Measurements from ENCODE around the gene CHMP4A. TPM values are rescaled to one million over a fixed set of nuclear protein-coding genes. Genes with fewer than 3 reads are reported as not detected.

CHMP4A gene
- total and polyA plus RNA-seq, 2 of the 13 experiments (the other 11 are each of a cell fraction or from before 2014, with no cell fraction given), result 83.6 to 113 TPM

- TF ChIP-seq ELK4 (CRISPR knock-in tag; IDR thresholded peaks at IDR 0.05; ENCODE audit: borderline replicate concordance) (no peak), ZNF660 (CRISPR knock-in tag; IDR thresholded peaks at IDR 0.05; ENCODE audit: borderline replicate concordance, low read depth) (no peak; the same call in 1 of the 2 replicates), ZNF333 (CRISPR knock-in tag; IDR thresholded peaks at IDR 0.05; ENCODE audit: borderline replicate concordance) (peak; percentile 85; the same call in 1 of the 2 replicates), ETV6 (CRISPR knock-in tag; conservative IDR thresholded peaks at IDR 0.05) (peak; percentile 99), POLR2G (IDR thresholded peaks at IDR 0.05; ENCODE audit: low read depth, low read length) (peak; percentile 100), MAF1 (CRISPR knock-in tag; IDR thresholded peaks at IDR 0.05; ENCODE audit: borderline replicate concordance) (peak; percentile 96), GMEB2 (CRISPR knock-in tag; IDR thresholded peaks at IDR 0.05; ENCODE audit: low read depth) (0 out of 2 replicates have a peak, but pooled peaks have one; percentile 10), NFKBIZ (CRISPR knock-in tag; IDR thresholded peaks at IDR 0.05) (peak; percentile 92), ZNF597 (CRISPR knock-in tag; IDR thresholded peaks at IDR 0.05) (no peak), KDM5A (IDR thresholded peaks at IDR 0.05; ENCODE audit: borderline replicate concordance, low read length) (peak; percentile 93), ZNF879 (CRISPR knock-in tag; IDR thresholded peaks at IDR 0.05) (peak; percentile 81; the same call in 1 of the 2 replicates), ZMYM4 (CRISPR knock-in tag; IDR thresholded peaks at IDR 0.05) (peak; percentile 99), NONO (IDR thresholded peaks at IDR 0.05) (no peak), NONO (CRISPR knock-in tag; conservative IDR thresholded peaks at IDR 0.05) (peak; percentile 100), RBAK (CRISPR knock-in tag; IDR thresholded peaks at IDR 0.05) (peak; percentile 79)
- TF ChIP-seq, protein P1, sequence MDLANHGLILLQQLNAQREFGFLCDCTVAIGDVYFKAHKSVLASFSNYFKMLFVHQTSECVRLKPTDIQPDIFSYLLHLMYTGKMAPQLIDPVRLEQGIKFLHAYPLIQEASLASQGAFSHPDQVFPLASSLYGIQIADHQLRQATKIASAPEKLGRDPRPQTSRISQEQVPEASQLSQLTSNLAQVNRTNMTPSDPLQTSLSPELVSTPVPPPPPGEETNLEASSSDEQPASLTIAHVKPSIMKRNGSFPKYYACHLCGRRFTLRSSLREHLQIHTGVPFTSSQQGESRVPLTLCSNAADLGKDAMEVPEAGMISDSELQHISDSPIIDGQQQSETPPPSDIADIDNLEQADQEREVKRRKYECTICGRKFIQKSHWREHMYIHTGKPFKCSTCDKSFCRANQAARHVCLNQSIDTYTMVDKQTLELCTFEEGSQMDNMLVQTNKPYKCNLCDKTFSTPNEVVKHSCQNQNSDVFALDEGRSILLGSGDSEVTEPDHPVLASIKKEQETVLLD (CRISPR knock-in tag; IDR thresholded peaks at IDR 0.05; ENCODE audit: low read depth), result peak; percentile 26; the same call in 1 of the 2 replicates
- TF ChIP-seq, protein P2, sequence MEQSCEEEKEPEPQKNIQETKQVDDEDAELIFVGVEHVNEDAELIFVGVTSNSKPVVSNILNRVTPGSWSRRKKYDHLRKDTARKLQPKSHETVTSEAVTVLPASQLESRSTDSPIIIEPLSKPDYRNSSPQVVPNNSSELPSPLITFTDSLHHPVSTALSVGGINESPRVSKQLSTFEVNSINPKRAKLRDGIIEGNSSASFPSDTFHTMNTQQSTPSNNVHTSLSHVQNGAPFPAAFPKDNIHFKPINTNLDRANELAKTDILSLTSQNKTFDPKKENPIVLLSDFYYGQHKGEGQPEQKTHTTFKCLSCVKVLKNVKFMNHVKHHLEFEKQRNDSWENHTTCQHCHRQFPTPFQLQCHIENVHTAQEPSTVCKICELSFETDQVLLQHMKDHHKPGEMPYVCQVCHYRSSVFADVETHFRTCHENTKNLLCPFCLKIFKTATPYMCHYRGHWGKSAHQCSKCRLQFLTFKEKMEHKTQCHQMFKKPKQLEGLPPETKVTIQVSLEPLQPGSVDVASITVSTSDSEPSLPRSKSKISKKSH (CRISPR knock-in tag; IDR thresholded peaks at IDR 0.05; ENCODE audit: borderline replicate concordance), result peak; percentile 99
- TF ChIP-seq, protein P3, sequence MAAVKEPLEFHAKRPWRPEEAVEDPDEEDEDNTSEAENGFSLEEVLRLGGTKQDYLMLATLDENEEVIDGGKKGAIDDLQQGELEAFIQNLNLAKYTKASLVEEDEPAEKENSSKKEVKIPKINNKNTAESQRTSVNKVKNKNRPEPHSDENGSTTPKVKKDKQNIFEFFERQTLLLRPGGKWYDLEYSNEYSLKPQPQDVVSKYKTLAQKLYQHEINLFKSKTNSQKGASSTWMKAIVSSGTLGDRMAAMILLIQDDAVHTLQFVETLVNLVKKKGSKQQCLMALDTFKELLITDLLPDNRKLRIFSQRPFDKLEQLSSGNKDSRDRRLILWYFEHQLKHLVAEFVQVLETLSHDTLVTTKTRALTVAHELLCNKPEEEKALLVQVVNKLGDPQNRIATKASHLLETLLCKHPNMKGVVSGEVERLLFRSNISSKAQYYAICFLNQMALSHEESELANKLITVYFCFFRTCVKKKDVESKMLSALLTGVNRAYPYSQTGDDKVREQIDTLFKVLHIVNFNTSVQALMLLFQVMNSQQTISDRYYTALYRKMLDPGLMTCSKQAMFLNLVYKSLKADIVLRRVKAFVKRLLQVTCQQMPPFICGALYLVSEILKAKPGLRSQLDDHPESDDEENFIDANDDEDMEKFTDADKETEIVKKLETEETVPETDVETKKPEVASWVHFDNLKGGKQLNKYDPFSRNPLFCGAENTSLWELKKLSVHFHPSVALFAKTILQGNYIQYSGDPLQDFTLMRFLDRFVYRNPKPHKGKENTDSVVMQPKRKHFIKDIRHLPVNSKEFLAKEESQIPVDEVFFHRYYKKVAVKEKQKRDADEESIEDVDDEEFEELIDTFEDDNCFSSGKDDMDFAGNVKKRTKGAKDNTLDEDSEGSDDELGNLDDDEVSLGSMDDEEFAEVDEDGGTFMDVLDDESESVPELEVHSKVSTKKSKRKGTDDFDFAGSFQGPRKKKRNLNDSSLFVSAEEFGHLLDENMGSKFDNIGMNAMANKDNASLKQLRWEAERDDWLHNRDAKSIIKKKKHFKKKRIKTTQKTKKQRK (IDR thresholded peaks at IDR 0.05; ENCODE audit: low read length), result no peak
These were observed 2.4 kb upstream of the CHMP4A start, which contains the start of gene MDP1 (continued) for GRCh38 chr14:24215495-24216344.

Measured in HepG2 (cell line).